Lung (tissue), 12 donors: ENCODE data around the gene KHDRBS2. TPM values are rescaled to one million over a fixed set of nuclear protein-coding genes. Genes with fewer than 3 reads are reported as not detected.

Experiments
- ATAC-seq: fragments of 200-7000 bp; cut with Tn5 transposase; one replicate; pipeline ENCODE4 v1.9.1; 2020; ENCODE audit warnings: moderate number of reproducible peaks; ENCODE audit not compliant: insufficient read depth, low FRiP score
- DNase-seq, 3 donors: peaks; one replicate each; pipeline ENCODE4 v3.0.0-alpha.2; 2013 to 2017
- H3K27ac ChIP-seq, 2 donors: one replicate each; pipeline ENCODE4 v1.5.1; 2013; ENCODE audit warnings: mild to moderate bottlenecking in 2 of 2, moderate library complexity in 2 of 2, control low read depth in 1 of 2, inconsistent platforms in 1 of 2, low read depth in 1 of 2, low read length in 1 of 2
- H3K27me3 ChIP-seq, 3 donors: one replicate each; pipeline ENCODE4 v1.5.1; 2013; ENCODE audit warnings: low read length in 2 of 3; ENCODE audit not compliant: control insufficient read depth in 3 of 3, insufficient read depth in 3 of 3
- H3K36me3 ChIP-seq, 4 donors: one replicate each; pipeline ENCODE4 v1.5.1; 2013; ENCODE audit warnings: low read length in 4 of 4, mild to moderate bottlenecking in 1 of 4, moderate library complexity in 1 of 4; ENCODE audit not compliant: control insufficient read depth in 4 of 4, insufficient read depth in 4 of 4
- H3K4me1 ChIP-seq, 5 donors: one replicate each; pipeline ENCODE4 v1.5.1; 2013; ENCODE audit warnings: low read length in 5 of 5, mild to moderate bottlenecking in 2 of 5, moderate library complexity in 1 of 5; ENCODE audit not compliant: control insufficient read depth in 5 of 5, insufficient read depth in 5 of 5
- H3K4me3 ChIP-seq: one replicate; pipeline ENCODE4 v1.5.1; 2013; ENCODE audit warnings: mild to moderate bottlenecking, control low read depth, moderate library complexity
- H3K9ac ChIP-seq, 2 donors: one replicate each; pipeline ENCODE4 v1.5.1; 2013; ENCODE audit warnings: low read length in 2 of 2, control low read depth in 1 of 2; ENCODE audit not compliant: insufficient read depth in 1 of 2
- H3K9me3 ChIP-seq, 4 donors: one replicate each; pipeline ENCODE4 v1.5.1; 2013; ENCODE audit warnings: low read length in 3 of 4, mild to moderate bottlenecking in 1 of 4, moderate library complexity in 1 of 4; ENCODE audit not compliant: control insufficient read depth in 4 of 4, insufficient read depth in 3 of 4
- CTCF ChIP-seq: IDR thresholded peaks from 2 replicates; pipeline ENCODE4 v1.5.1; 2012; ENCODE audit warnings: mild to moderate bottlenecking; ENCODE audit errors: control extremely low read depth, extremely low read depth
- WGBS, 2 donors: extraction: QIAGEN DNeasy Blood & Tissue Kit; methylation state at CpG; one replicate each; pipeline ENCODE4 v1.1.7; 2013; 5-methylcytosine and 5-hydroxymethylcytosine counted together
- polyA plus RNA-seq, 2 donors: library from polyadenylated mRNA; stranded (reverse); fragments of 200-250 nt; gene quantifications; one replicate each; pipeline ENCODE4 v1.2.1, GENCODE V29; 2013
- total RNA-seq, 2 donors: library from RNA; depleted of rRNA in 1 of 2; stranded (reverse); fragments of >200 nt in 1 of 2; gene quantifications; one replicate each; pipeline ENCODE4 v1.2.1, GENCODE V29; 2014 to 2021
- donor health status: control.
- donor health status: control.
- donor health status: Bipolar disorder and iron deficiency.
- donor health status: healthy.
- donor health status: DM: yes; HTN: yes; CAD: no.

Gene KHDRBS2
- total and polyA plus RNA-seq, 4 donors: 0.68 to 43.9 (median 3.8) TPM

DNA sequence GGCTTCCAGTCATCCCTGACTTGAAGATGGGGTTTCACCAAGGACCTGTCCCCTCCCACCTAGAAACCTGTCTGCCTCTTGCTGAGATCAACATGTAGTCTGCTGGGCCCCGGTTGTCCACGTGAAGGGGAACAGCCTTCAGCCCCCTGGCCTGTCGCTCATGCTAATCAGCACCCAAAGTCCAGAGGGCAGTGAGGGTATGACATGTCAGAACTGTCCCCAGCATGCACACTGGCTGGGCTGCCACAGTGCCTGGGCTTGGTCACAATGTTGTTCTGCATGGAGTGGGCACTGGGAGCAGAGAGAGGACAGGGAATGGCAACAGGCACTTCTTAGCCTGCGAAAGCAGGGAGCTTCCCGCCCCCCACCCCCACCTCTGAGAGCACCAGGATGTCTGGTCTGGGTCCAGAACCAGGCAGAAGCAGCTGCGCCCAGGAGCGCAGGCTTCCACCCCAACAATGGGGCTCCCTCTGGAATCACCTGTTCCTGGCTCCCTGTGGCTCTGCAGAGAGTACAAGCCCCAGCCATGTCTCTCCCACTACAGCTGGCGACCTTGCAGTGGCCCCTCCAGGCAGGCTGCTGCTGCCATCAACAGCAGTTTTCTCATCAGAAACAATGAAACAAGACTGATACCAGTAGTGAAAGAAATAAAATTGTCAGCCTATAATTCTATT is 182.7 kb downstream of the KHDRBS2 start:
- no peaks in the 10 kb centered on the region for H3K4me1 ChIP-seq
- no peak overlapping the region for H3K27ac ChIP-seq
- no peak overlapping the region for H3K4me3 ChIP-seq
- H3K9ac ChIP-seq: no peak overlapping the region
- peaks cover 0 to 16% (median 3%) of the 10 kb centered on the region in 4 donors for H3K9me3 ChIP-seq
- TF ChIP-seq CTCF: no peak
- ATAC-seq: no peak
- no peaks in the 10 kb centered on the region for H3K27me3 ChIP-seq
- H3K36me3 ChIP-seq: no peaks in the 10 kb centered on the region
- WGBS, 2 donors: 94 to 95% methylated on average over 8 of the region's 8 CpGs
- DNase-seq: no peak

GRCh38 chr6:62102387-62102786 is 183.6 kb downstream of the KHDRBS2 start:
- Histone ChIP-seq H3K9me3 (peaks cover 0 to 16% (median 3%) of the 10 kb centered on the region in 4 donors), H3K27me3 (no peaks in the 10 kb centered on the region), H3K27ac (no peak overlapping the region), H3K4me3 (no peak overlapping the region), H3K9ac (no peak overlapping the region), H3K36me3 (no peaks in the 10 kb centered on the region), H3K4me1 (no peaks in the 10 kb centered on the region)
- DNase-seq (no peak), ATAC-seq (no peak)
- 92 to 94% methylated on average over 5 of the region's 5 CpGs for WGBS, 2 donors
- no peak for TF ChIP-seq CTCF

DNA sequence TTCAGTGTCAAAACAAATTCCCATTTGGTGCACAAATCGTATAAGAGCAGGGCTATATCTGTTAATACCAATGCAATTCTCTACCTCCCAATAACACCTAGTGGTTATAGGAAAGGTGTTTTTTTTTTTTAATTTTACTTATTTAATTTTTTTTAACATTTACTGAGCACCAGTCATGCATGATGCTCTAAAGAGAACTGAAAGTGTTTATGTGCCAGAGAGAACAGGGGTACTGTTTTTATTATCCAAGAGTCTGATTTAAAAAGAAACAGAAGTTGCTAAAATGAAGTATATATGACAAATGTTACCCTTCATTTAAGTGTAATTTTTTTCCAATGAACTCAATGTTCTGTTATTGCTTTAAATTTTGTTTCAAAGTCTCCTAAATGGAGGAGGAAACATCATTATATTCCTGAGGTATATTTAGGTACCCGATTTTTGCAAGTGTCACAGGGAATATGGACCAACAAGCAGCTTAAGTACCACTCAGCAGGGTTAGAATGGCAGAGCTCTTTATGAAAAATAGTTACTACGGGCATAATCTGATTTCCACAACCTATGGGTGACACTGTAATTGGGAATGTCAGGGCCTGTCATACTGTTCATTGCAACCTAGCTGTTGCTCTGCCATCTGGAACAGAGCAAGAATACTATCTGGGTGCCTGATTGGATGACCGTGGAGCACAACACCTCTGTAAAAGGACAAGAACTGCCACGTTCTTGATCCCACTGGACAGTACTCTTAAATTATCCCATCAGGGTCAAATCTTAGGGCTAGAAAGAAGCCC is 195.4 kb downstream of the KHDRBS2 start:
- H3K27me3 ChIP-seq: no peaks in the 10 kb centered on the region
- H3K36me3 ChIP-seq: no peaks in the 10 kb centered on the region
- H3K27ac ChIP-seq: no peak overlapping the region
- no peak for ATAC-seq
- no peaks in the 10 kb centered on the region for H3K4me1 ChIP-seq
- WGBS, 2 donors: 88% methylated on average over 5 of the region's 5 CpGs
- no peak for DNase-seq
- TF ChIP-seq CTCF: no peak
- H3K9ac ChIP-seq: no peak overlapping the region
- H3K9me3 ChIP-seq: peaks cover 0 to 3% (median 1%) of the 10 kb centered on the region in 4 donors
- no peak overlapping the region for H3K4me3 ChIP-seq
